HG03575 (cell line): ENCODE measurements around the gene ASB14.
"Not testable (repeated sequence)": the region's sequence is repeated elsewhere in the genome, so short reads cannot be mapped to it uniquely, and the experiment has no call there.

Experiments used
- ATAC-seq: cut with Tn5 transposase; IDR thresholded peaks from one replicate; pipeline ENCODE4 v1.9.1; 2021; ENCODE audit not compliant: unreplicated experiment, insufficient number of reproducible peaks, low FRiP score; ENCODE audit errors: extremely low read depth

ASB14 gene

DNA sequence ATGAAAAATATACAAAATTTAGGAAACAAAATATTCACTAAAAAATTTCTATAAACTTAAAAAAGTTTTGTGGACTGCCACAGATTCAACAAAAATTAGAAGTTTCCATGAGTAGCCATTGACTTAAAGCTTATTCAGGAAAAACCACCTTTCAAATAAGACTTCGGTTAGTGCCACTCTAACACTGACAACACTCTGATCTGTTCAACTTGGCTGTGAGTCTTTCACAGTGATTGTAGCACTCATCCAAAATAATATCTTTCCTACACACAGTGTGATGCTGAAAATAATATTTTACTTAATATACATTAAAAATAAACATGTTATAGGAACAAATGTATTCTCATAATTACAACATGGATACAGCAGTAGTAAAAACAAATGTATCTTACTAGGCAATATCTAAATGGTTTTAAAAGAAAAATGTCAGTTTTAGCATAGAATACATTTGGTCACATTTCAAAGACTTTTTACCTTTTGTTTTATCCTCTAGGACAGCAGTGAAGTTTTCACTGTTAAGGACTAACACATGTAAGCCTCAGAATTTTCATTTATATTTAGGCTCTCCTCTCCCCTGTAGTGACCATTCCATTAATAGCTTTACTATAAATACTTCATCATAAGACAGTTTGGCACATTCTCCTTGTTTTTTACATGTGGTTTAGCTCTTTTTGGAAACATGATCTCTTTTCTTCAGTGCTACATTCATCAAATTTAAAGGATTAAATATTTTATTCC lies at the start of gene ASB14:
Gene ASB14, minus strand, starts transcription at position 527 of the 738 bp plus-strand sequence. CDS start 652 bp downstream, outside the sequence.
- ATAC-seq = no peak

GRCh38 chr3:57339071-57339642 lies 46.7 kb upstream of the ASB14 start:
- not testable (repeated sequence) for ATAC-seq

- ATAC-seq = not testable (repeated sequence)
These were observed 46.0 kb upstream of the ASB14 start for GRCh38 chr3:57338272-57339070.

GRCh38 chr3:57335283-57335938 lies 42.9 kb upstream of the ASB14 start:
- no peak for ATAC-seq

- no peak for ATAC-seq
These were observed 38.7 kb upstream of the ASB14 start for GRCh38 chr3:57331078-57331610.

GRCh38 chr3:57326498-57326897 lies 34.0 kb upstream of the ASB14 start:
- not testable (repeated sequence) for ATAC-seq

DNA sequence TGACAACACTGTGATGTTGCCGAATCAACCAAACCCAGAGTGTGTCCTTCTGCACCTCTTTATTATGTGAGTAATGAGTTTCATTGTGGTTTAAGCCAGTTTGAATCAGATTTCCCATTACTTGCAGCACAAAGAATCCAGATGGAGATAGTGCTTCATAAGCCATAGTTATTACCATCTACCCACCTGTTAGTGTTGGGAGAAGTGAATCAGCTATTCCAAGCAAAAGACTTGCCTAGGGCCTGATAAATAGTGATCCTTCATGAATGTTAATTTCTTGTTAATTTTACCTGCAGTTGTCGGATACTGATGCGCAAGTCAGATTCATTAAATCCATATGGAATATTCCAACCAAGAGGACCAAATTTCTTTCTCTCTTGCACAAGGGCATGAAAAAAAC lies 21.7 kb upstream of the ASB14 start:
- no peak for ATAC-seq

GRCh38 chr3:57309769-57310360 lies 17.4 kb upstream of the ASB14 start:
- no peak for ATAC-seq

DNA sequence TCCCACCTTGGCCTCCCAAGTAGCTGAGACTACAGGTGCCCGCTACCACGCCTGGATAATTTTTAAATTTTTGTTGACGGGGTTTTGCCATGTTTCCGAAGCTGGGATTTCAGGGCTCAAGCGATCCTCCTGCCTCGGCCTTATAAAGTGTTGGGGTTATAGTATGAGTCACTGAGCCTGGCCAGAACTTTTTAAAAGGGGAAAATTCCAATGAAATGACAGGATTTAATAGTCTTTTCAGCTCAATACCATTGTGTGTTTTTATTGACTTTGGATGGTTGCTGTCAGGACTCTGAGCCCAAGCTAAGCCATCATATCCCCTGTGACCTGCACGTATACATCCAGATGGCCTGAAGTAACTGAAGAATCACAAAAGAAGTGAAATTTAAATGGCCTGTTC lies 11.0 kb upstream of the ASB14 start:
- not testable (repeated sequence) for ATAC-seq

GRCh38 chr3:57298041-57298440 lies 5.6 kb upstream of the ASB14 start:
- ATAC-seq = no peak

DNA sequence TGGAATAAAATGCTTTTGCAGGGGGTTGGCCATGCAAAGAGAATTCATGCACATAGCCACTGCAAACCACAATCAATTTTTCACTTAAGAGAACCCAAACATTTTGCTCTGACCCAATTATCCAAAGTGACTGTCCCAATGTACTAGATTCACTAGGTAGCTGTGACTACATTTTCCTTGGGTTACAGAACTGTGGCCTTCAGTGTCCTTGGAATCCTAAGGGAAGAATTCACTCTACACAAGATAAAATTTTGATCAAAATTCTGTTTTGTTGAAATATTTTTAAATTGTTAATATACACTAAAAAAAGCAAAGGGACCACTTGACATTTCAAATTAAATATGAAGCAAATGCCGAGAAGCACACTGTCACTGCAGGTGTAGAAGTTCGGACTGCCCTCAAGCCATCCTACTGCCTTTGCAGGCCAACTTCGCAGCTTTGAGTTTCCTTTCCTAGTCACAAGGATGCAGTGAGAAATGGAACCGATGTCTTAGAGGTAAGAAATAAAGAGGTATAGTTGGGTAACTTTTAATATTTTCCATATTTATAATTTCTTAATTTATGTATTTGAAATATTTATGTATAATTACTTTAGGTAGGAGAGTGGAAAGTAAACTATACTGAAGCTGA lies 527 bp upstream of the ASB14 start:
- ATAC-seq = no peak

DNA sequence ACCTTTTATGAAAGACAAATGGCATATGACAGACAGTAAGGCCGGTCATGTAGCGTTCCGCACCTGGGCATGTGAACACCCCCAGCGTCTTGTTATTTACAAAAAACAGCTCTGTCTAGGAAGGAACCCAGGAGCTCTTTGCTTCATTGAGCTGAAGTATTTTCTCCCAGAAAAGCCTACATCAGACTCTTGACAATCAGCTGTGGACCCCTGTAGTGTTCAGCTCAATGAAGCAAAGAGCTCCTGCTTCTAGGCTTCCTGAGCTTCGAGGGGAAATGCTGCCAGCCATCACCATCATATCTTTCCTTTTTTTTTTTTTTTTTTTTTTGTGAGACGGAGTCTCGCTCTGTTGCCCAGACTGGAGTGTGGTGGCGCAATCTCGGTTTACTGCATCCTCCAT lies 4.1 kb downstream of the ASB14 start:
- ATAC-seq = no peak

DNA sequence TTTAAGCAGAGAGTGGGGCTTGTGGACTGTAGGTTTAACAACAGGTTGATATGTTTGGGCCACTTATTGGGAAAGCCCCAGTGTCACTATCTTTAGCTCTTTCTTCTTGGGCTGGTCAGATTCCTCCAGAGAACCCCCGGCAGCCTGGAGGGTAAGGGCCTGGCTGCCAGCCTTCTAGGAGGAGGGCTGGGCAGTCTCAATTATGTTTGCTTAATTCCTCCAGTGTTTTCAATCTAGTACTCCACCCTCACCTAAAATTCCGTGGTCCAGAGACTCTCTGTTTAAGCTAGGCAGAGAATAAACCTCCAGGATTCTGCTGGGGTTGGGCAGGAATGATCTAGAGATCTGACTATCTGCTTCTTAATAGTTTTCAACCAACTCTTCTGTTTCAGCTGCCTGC lies 5.3 kb downstream of the ASB14 start:
- ATAC-seq = no peak

DNA sequence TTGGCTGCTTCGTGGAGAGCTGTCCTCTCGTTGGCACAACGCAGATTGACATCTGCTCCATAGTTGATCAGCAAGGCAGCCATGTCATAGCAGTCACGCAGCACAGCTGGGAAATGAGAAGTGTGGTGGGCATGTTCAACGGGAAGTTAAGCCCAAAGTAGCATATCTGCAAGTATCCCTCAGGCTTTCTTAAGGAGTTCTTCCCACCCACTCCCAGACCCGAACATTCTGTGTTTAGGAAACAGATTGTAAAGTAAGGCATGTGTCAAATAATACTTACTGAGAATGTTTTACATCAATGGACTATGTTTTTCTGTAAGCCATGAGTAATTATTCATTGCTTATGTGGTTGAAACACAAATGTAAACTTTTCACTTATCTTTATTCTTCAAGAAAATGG lies 9.2 kb downstream of the ASB14 start:
- ATAC-seq = no peak

DNA sequence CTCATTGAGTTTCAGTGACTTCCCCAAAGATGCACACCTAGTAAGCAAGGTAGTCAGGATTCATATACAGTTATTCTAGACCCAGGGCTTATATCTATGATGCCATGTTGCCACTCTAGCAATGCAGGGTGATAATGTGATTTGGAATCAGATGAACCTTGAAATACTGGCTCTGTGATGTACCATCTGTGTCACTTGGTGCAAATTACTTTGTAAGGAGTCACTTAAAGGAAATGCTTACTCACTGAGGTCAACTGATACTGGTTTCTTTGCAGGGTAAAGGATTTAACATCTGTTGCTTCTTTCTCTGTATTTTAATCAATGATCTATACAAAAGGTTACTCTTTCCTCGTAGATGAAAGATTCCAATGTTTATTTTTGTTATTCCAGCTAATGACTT lies 10.8 kb downstream of the ASB14 start:
- no peak for ATAC-seq

- ATAC-seq = no peak
These were observed 12.8 kb downstream of the ASB14 start for GRCh38 chr3:57279685-57280084.

GRCh38 chr3:57278237-57278636 lies 14.2 kb downstream of the ASB14 start:
- ATAC-seq = no peak

DNA sequence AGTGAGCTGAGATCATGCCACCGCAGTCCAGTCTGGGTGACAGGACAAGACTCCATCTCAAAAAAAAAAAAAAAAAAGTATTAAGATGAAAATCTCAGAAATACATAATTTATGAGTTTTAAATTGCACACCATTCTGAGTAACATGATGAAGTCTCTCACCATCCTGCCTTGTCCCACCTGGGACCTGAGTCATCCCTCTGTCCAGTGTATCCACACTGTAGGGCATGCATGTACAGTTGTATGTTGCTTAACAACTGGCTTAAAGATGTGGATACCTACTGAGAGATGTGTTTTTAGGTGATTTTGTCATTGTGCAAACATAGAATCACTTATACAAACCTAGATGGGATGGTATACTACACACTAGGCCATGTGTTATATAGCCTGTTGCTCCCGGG lies 17.1 kb downstream of the ASB14 start:
- no peak for ATAC-seq
